ENCODE data around the gene CPEB3. TPM values are rescaled to one million over a fixed set of nuclear protein-coding genes. Genes with fewer than 3 reads are reported as not detected.
"Not testable (repeated sequence)": the region's sequence is repeated elsewhere in the genome, so short reads cannot be mapped to it uniquely, and the experiment has no call there.

Gene CPEB3
- total and polyA plus RNA-seq, 9 donors: 2.3 to 6.6 (median 5.6) TPM

- Histone ChIP-seq H3K27ac (no peak overlapping the region), H3K27me3 (no peaks in the 10 kb centered on the region), H3K4me3 (no peak overlapping the region), H3K36me3 (no peaks in the 10 kb centered on the region), H3K4me1 (ENCODE audit: insufficient read depth) (peaks cover 18% of the 10 kb centered on the region), H3K9me3 (no peaks in the 10 kb centered on the region)
- TF ChIP-seq, protein P1, sequence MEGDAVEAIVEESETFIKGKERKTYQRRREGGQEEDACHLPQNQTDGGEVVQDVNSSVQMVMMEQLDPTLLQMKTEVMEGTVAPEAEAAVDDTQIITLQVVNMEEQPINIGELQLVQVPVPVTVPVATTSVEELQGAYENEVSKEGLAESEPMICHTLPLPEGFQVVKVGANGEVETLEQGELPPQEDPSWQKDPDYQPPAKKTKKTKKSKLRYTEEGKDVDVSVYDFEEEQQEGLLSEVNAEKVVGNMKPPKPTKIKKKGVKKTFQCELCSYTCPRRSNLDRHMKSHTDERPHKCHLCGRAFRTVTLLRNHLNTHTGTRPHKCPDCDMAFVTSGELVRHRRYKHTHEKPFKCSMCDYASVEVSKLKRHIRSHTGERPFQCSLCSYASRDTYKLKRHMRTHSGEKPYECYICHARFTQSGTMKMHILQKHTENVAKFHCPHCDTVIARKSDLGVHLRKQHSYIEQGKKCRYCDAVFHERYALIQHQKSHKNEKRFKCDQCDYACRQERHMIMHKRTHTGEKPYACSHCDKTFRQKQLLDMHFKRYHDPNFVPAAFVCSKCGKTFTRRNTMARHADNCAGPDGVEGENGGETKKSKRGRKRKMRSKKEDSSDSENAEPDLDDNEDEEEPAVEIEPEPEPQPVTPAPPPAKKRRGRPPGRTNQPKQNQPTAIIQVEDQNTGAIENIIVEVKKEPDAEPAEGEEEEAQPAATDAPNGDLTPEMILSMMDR (IDR thresholded peaks at IDR 0.05): no peak
- TF ChIP-seq EP300 (IDR thresholded peaks at IDR 0.05): no peak
- no peak for TF ChIP-seq POLR2A (IDR thresholded peaks at IDR 0.05)
- no peak for DNase-seq
- intact Hi-C loops (cut with DNase I): no loop called here
Measured at GRCh38 chr10:92119340-92119739, 171.5 kb downstream of the CPEB3 start.

GRCh38 chr10:92114917-92115316, 176.0 kb downstream of the CPEB3 start:
- H3K36me3 ChIP-seq; intact Hi-C loops (cut with DNase I); H3K9me3 ChIP-seq; H3K4me3 ChIP-seq; H3K27ac ChIP-seq; H3K27me3 ChIP-seq: not testable (repeated sequence)
- H3K4me1 ChIP-seq (ENCODE audit: insufficient read depth): peaks cover 12% of the 10 kb centered on the region
- 77 to 88% (median 78%) methylated on average over 29 to 30 of the region's 30 CpGs for WGBS, 3 donors
- peak in 2 of 5 donors; percentile 37 to 53 for DNase-seq

GRCh38 chr10:92113911-92114600, 176.8 kb downstream of the CPEB3 start:
- no peaks in the 10 kb centered on the region for H3K9me3 ChIP-seq
- DNase-seq: no peak
- 41 to 57% (median 46%) methylated on average over 4 of the region's 4 CpGs for WGBS, 3 donors
- H3K27ac ChIP-seq: peak overlapping the region in 1 of 2 donors; percentile 28
- H3K36me3 ChIP-seq: no peaks in the 10 kb centered on the region
- no peak overlapping the region for H3K4me3 ChIP-seq
- no peak for TF ChIP-seq POLR2A (IDR thresholded peaks at IDR 0.05)
- TF ChIP-seq, protein P1 (IDR thresholded peaks at IDR 0.05): no peak
- no peak for TF ChIP-seq EP300 (IDR thresholded peaks at IDR 0.05)
- H3K4me1 ChIP-seq (ENCODE audit: insufficient read depth): peaks cover 12% of the 10 kb centered on the region
- intact Hi-C loops (cut with DNase I): no loop called here
- no peaks in the 10 kb centered on the region for H3K27me3 ChIP-seq

GRCh38 chr10:92112462-92112861, 178.4 kb downstream of the CPEB3 start:
- Histone ChIP-seq H3K4me3 (no peak overlapping the region), H3K4me1 (ENCODE audit: insufficient read depth) (peaks cover 12% of the 10 kb centered on the region), H3K9me3 (no peaks in the 10 kb centered on the region), H3K27me3 (no peaks in the 10 kb centered on the region), H3K27ac (no peak overlapping the region), H3K36me3 (no peaks in the 10 kb centered on the region)
- TF ChIP-seq POLR2A (IDR thresholded peaks at IDR 0.05) (no peak), EP300 (IDR thresholded peaks at IDR 0.05) (no peak)
- TF ChIP-seq, protein P1 (IDR thresholded peaks at IDR 0.05): no peak
- no peak for DNase-seq
- intact Hi-C loops (cut with DNase I): no loop called here
- WGBS, 3 donors: 92 to 100% (median 97%) methylated on average over 1 of the region's 1 CpG

GRCh38 chr10:92111336-92111939, 179.4 kb downstream of the CPEB3 start:
- TF ChIP-seq, protein P1 (IDR thresholded peaks at IDR 0.05): no peak
- TF ChIP-seq EP300 (IDR thresholded peaks at IDR 0.05): no peak
- DNase-seq: no peak
- H3K36me3 ChIP-seq: no peaks in the 10 kb centered on the region
- intact Hi-C loops (cut with DNase I): no loop called here
- peaks cover 12% of the 10 kb centered on the region for H3K4me1 ChIP-seq (ENCODE audit: insufficient read depth)
- no peak overlapping the region for H3K27ac ChIP-seq
- H3K27me3 ChIP-seq: no peaks in the 10 kb centered on the region
- no peak overlapping the region for H3K4me3 ChIP-seq
- H3K9me3 ChIP-seq: no peaks in the 10 kb centered on the region

Data from ovary (tissue), 9 donors.